ENCODE results near the gene ACOT7. TPM values are rescaled to one million over a fixed set of nuclear protein-coding genes. Genes with fewer than 3 reads are reported as not detected.

ACOT7 gene
- total RNA-seq, 1 donor from 2014 or later: 175 TPM

DNA sequence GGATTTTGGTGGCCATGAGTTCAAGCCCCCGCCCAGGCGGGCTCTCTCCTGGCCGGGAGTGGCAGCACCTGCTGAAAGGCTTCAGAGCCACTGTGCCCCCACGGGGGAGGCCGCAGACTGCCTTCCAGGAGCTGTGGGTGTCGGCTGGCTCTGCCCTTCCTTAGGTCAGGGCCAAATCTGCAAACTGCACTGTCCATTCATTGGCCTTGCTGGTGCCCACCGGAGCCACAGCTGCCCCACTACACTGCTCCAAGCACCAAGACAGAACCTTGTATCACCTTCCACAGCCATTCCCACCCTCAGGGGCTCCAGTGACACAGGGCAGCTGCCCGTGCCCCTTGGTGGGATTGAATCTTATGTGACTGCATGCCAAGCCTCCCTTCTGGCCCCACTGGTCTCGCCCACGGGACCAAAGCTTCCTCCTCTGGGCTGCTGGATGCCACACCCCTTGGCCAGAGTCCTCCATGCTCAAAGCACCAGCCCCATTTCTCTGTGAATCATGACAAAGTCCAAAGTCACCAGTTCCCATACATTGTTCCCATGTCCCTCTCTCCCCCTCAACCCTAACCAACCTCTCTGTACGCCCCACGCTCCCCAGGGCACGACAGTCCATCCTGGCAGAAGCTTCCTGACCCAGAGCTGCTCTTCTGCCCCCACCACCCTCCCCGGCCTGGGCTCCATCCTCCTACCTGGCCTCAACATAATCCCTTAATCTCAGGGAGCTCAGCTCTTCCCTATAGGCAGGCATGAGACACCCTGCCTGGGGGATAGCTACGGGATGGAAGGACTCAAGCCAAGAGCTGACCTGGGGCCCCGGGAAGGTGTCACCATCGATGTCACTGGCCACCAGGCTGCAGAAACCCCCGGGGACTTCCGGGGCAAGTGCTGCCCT is 111.8 kb downstream of the ACOT7 start:
- no peak for TF ChIP-seq CTCF (IDR thresholded peaks at IDR 0.05; ENCODE audit: partially characterized antibody, unreplicated experiment)
- no peaks in the 10 kb centered on the region for H3K36me3 Mint-ChIP-seq (ENCODE audit: unreplicated experiment)
- no peak overlapping the region for H3K27ac Mint-ChIP-seq (ENCODE audit: unreplicated experiment)
- H3K4me3 Mint-ChIP-seq (ENCODE audit: unreplicated experiment): no peak overlapping the region
- H3K27me3 Mint-ChIP-seq (ENCODE audit: unreplicated experiment): peaks cover 13% of the 10 kb centered on the region
- DNase-seq: no peak
- peaks cover 14% of the 10 kb centered on the region for H3K9me3 Mint-ChIP-seq (ENCODE audit: unreplicated experiment)
- H3K4me1 Mint-ChIP-seq (ENCODE audit: low read depth, unreplicated experiment): peaks cover 23% of the 10 kb centered on the region

DNA sequence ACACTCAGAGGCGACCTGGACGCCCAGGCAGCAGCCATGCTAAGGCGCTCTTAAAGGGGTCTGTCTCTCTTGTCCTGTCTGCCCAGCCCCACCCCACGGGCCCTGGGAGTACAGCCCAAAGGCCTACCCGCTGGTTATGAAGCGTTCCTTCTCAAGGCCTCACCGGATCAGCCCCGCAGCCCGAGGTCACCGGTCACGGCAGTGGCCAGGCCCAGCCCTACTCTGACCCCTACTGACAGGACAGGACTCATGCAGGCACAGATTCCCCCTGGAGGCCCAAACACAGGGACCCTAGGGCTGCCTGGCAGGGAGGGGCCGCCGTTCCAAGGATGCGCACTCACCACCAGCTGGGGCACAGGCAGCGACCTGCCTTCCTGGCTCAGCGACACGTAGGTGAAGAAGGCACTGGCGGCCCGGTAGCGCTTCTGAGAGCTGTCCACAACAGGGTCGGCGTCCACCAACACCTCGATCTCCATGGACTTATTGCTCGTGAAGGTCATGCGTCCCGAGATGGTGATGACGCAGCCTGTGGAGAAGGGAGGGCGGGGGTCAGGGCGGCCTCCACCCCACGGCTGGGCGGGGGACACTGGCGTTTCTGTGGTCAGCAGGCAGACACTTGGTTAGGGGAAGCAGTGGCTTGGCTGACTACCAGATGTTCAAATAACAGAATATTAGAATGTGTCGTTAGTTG is 112.7 kb downstream of the ACOT7 start:
- DNase-seq: peak; percentile 76
- Mint-ChIP-seq H3K27ac (ENCODE audit: unreplicated experiment) (no peak overlapping the region), H3K4me3 (ENCODE audit: unreplicated experiment) (no peak overlapping the region), H3K9me3 (ENCODE audit: unreplicated experiment) (peaks cover 21% of the 10 kb centered on the region), H3K36me3 (ENCODE audit: unreplicated experiment) (no peaks in the 10 kb centered on the region), H3K4me1 (ENCODE audit: low read depth, unreplicated experiment) (peaks cover 31% of the 10 kb centered on the region), H3K27me3 (ENCODE audit: unreplicated experiment) (peaks cover 20% of the 10 kb centered on the region)
- peak; percentile 63 for TF ChIP-seq CTCF (IDR thresholded peaks at IDR 0.05; ENCODE audit: partially characterized antibody, unreplicated experiment)

GRCh38 chr1:6279613-6280383 is 113.8 kb downstream of the ACOT7 start:
- no peak overlapping the region for H3K27ac Mint-ChIP-seq (ENCODE audit: unreplicated experiment)
- H3K36me3 Mint-ChIP-seq (ENCODE audit: unreplicated experiment): no peaks in the 10 kb centered on the region
- no peak for TF ChIP-seq CTCF (IDR thresholded peaks at IDR 0.05; ENCODE audit: partially characterized antibody, unreplicated experiment)
- H3K27me3 Mint-ChIP-seq (ENCODE audit: unreplicated experiment): peaks cover 20% of the 10 kb centered on the region
- H3K4me3 Mint-ChIP-seq (ENCODE audit: unreplicated experiment): no peak overlapping the region
- peaks cover 31% of the 10 kb centered on the region for H3K4me1 Mint-ChIP-seq (ENCODE audit: low read depth, unreplicated experiment)
- DNase-seq: no peak
- H3K9me3 Mint-ChIP-seq (ENCODE audit: unreplicated experiment): peaks cover 22% of the 10 kb centered on the region

DNA sequence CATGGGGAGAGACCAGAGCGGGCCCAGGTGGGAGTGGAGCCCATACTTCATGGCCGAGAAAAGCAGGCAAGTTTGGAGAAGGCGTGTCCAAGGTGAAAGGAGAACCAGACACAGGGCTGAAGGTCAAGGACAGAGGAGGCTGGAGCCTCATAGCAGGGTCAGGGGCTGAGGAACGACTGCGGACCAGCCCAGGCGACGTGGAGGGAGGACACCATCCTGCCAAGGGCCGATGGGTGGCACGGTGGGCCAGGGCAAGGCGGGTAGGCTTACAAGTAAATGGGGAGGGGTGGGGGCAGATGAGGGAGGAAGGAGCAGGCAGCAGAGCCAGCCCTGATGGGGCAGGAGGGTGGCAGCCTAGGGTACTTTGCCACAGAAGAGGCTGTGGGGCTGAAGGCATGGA is 114.5 kb downstream of the ACOT7 start:
- Mint-ChIP-seq H3K36me3 (ENCODE audit: unreplicated experiment) (no peaks in the 10 kb centered on the region), H3K27me3 (ENCODE audit: unreplicated experiment) (peaks cover 20% of the 10 kb centered on the region), H3K27ac (ENCODE audit: unreplicated experiment) (peak overlapping the region; percentile 69), H3K4me1 (ENCODE audit: low read depth, unreplicated experiment) (peaks cover 31% of the 10 kb centered on the region), H3K9me3 (ENCODE audit: unreplicated experiment) (peaks cover 22% of the 10 kb centered on the region), H3K4me3 (ENCODE audit: unreplicated experiment) (peak overlapping the region; percentile 44)
- no peak for DNase-seq
- TF ChIP-seq CTCF (IDR thresholded peaks at IDR 0.05; ENCODE audit: partially characterized antibody, unreplicated experiment): no peak
